NCI-H1436 (cell line): ENCODE results near the gene MAN2A1.
A peak's percentile ranks its signal among the peaks of the same experiment; 100 is the strongest.

Source experiments
- DNase-seq: peaks from one replicate; lab custom pipeline; 2025; lab: John Stamatoyannopoulos, UW

Gene MAN2A1

DNA sequence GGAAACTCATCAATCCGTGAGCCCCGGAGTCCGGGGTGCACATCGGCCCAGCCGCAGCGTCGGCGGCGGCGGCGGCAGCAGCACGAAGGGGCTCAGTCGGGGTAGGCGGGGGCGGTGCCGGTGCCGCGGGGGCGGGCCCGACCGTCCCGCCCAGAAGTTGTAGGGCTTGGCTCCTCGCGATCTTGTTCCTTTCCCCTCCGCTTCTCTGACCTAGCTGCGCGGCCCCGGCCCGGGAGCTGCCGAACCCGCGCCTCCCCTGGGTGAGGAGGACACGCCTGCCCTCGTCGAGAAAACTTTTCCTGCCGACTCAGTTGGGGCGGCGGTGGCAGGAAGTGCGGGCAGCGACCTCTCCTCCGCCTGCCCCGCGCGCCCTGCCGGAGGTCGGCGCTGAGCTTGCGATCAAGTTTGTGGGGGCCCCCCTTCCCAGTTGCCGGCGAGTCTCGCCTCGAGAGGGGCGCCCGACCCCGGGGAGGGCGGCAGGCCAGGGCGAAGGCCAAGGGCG, at the start of gene MAN2A1:
Gene MAN2A1 (plus strand): TSS at position 188 of the 502 bp plus-strand sequence. CDS start 491 bp downstream, outside the sequence.
- DNase-seq: peak; percentile 22

DNA sequence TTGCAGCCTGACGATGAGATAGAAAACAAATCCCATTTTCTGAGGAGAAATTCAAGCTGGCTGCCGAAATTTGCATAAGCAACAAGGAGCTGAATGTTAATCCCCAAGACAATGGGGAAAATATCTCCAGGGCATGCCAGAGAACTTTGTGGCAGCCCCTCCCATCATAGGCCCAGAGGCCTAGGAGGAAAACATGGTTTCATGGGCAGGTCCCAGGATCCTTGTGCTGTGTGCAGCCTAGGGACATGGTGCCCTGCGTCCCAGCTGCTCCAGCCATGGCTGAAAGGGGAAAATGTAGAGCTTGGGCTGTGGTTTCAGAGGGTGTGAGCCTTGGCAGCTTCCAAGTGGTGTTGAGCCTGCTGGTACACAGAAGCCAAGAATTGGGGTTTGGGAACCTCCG, 48.8 kb upstream of the MAN2A1 start:
- DNase-seq: no peak

DNA sequence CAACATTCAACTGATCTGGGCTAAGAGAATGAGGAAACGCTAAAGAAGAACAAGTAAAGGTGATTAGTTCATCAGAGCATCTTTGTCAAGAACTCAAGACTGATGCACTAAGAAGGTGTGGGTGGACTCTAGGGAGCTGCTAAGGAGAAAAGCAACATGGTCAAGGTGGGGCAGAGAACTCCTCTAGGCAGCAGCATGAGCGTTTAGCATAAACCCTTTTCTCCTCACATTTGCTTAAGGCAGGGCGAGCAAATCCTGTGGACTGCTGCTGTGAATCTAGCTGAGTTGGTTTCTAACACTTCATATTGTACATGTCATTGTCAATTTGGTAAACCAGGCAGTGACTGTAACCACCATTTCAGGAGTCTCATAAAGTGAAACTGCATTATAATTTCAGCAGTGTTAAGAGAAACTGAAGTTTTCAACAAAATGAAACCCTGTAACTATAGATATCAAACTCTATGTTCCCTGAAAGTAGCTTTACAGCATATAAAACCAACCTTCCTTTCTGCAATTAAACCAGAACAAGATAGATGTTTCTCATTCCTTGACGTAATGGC, 45.9 kb upstream of the MAN2A1 start:
- no peak for DNase-seq

DNA sequence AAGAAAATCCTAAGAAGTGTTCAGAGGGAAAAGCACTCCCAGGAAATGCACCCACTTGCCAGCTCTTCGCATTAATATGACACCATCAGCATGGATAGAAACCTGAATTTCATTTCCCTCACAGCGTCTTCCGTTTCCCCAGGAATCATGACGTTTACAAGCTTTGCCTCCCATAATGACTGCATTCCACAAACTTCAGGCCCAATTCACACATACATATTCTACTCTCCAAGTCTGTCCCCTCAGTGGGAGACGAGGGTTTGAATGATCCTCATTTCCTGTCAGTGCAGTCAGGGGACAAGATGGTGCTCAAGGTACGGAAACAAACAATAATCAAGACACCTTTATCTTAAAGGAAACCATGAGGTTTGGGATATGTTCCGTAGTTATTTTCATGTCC, 44.9 kb upstream of the MAN2A1 start:
- DNase-seq: no peak

DNA sequence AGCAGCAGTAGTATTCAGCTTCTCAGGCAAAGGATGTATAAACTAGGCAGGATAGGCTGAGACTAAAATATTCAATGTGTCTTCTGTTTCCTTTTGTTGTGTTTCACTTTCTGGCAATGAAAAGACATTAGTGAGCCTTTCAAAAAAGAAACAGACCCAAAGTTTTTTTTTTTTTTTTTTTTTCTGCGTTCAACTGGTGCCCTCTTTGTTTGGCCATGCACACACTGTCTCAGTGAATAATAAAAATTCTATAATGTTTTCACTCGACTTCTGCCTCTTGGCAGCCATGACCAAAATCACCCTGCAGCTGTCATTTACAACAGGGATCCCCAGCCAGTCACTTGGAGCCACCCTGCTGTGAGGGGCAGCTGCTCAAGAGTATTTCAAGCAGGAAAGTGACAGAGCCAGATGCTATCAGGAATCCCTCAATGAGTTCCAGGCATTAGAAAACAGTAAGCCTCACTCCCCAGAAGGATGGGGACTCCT, 44.0 kb upstream of the MAN2A1 start:
- no peak for DNase-seq

DNA sequence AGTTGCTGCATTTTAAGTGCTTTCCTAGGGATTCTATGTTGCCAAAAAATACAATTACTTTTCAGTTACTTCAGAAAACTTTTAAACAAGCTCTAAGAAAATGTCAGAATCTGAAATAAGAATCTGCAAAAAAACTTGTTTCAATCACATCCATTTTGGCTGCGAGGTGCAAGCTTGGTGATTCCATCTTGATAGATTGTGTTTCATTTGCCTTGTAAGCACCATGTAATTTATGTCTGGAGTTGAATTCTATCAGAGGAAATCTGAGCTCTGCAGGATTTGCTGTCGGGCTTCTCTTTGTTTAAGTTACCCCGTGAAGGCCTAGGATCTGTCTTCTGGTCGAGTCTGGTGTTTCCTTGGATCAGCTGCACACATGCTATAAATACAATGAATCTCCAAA, 40.4 kb upstream of the MAN2A1 start:
- DNase-seq: no peak

DNA sequence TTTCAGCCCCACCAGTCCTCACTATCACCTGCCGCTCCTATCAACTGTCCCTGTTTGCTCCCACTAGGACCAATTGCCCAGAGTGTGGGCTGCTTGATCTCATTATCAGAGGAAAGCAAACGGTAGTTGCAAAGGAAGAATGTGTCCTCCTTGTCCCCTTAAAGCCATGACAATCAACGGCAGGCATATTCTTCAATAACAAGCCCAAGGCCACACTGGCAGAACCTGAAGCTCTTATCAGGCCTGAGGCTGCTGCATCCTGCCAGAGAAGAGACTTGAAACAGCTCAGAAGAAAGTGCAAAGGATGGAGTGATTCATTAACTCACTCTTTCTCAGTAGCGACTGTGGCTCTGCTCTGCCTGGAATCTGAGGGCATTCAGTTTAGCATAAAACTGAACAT, 39.2 kb upstream of the MAN2A1 start:
- no peak for DNase-seq

DNA sequence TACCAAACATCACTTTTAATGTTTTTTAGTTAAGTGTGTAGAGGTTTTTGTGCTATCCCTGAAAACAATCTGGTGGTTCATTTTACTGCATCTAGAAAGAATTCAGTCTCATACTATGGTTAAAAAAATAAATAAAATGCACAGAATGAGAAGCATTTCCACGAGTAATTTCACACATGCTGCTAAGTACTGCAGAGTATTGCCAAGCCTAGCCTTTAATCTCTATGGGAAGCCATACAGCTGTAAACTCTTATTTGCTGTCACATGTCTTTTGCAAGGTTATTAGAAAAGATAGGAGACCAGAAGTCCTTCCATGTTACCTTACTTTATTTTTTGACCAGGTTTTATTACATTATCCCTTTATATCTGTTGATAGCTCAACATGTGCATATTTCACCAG, 37.6 kb upstream of the MAN2A1 start:
- DNase-seq: no peak

DNA sequence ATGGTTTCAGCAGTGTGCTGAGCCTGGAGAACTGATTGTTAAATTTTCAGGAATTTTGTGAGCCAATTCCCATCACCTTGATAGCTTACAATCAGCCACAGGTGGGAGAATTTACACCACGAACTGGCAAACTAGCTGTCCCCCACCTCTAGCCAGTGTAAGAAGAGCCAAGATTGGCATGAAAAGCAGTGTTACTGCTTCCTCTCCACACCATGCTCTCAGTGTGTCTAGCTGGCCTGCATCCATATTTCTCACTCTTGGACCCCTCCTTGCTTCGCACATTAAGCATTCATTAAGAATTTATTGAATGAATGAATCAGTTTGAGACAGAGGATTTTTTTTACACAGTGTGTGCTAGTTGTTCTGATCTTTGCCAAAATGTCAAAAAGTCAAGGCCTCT, 36.7 kb upstream of the MAN2A1 start:
- no peak for DNase-seq

DNA sequence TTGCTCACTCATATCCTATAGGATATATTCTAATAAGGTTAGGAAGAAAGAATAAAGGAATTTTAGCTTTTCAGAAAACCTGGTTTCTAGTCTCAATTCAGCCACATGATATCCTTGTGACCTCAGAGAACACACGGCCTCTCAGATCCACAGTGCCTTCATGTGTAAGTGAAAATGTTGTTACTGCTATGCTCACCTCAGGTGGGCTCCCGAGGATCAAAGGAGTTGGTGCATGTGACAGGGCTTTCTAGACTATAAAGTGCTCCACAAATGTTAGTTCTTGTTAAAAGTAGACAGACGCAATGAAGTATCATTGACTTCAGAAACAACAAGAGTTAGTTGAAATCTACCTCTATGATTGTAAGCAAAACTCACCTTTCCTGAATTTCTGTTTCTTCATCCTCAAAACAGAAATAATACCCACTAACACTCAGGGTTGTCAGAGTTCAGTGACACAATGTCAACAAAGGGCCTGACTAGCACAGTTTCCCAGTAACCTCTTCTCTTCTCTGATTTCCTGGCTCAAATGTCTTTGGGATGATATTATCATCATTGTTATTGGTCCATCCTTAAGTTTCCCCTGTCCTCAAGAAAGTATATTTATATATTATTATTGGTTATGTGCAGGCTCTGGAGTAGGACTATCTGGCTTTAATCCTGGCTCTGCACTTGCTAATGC, 36.0 kb upstream of the MAN2A1 start:
- no peak for DNase-seq

DNA sequence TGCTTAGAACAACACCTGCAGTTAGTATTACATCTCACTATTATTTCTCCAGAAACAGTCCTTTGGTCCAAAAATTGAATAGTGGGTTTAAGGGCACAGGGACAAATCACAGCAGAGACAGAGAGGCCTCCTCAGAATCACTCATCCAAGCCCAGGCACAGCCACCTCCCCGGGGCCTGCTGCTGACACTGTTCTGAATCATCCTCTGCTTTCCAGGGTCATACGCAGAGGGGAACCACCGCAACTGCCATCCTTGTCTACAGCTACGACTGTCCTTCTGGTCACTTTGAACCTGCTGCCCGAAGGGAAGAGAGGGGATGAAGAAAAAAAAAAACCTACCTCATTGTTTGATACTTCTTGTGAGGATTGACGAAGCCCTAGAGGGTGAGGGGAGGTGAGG, 35.3 kb upstream of the MAN2A1 start:
- no peak for DNase-seq

DNA sequence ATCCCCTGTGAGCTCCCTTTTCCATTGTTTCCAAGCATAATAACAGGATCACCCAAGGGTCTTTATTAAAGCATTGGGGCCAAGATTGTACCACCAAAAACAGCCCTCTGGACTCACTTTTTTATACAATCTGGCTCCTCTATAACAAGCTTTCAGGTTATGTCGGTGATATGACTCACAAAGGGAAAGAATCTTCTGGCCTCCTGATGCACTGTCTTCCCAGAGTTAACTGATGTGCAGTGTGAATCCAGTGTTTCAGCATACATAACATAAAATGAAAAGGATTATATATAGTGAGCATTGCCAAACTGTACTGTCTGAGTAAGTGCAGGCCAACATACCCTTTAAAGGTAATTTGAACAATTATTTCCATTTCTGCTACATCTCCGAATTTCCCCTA, 33.9 kb upstream of the MAN2A1 start:
- no peak for DNase-seq

DNA sequence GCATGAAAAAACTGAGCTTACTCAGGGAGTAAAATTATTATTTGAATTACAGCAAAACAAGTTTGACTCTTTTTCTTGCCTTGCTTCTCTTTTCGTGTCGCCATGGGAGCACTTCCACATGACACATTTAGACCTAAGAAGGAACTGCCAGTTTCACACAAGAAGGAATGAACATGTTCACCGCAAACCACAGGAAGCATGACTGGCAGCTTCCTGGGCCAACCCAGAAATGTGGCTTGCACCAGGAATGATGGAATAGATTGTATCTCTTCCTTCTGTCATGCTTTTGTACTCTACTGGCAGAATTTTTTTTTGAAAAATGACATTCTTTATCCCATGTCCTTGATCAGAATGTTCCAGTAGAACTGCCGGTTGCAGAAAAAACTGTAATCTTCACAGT, 32.9 kb upstream of the MAN2A1 start:
- no peak for DNase-seq

DNA sequence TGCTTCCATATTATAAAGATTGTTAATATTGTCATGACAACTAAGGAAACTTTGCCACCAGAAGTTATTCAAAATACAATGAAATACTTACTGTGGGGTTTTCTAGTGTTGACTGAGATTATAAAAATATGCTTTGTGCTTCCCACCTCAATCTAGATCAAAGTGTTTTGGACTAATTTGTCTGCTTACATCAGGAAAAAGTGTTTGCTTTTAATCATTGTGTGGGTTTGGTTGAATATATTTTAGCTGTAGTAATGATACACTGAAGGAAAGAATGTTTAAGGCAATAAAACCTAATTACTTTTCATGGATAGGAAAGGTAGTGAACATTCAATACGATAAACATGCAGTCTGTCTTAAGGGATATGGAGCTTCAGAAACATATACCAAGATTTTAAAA, 29.8 kb upstream of the MAN2A1 start:
- DNase-seq: no peak

DNA sequence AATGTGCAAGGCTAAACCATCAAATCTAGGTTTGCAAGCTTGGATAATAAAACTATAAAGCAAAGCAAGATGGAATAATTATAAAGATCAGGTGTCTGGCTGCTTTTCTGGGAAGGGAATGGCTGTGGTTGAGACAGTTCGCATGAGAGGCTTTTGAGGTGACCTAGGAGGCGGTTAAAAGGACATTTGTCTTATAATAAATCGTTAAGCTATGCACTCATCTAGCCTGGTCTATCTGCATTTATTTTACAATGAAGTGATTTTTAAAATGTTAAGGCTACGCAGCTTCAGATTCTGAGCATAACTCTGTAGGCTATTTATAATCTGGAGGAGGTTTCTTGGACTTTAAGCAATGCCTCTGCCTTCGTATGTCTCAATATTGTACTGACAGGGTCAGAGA, 29.4 kb upstream of the MAN2A1 start:
- no peak for DNase-seq

DNA sequence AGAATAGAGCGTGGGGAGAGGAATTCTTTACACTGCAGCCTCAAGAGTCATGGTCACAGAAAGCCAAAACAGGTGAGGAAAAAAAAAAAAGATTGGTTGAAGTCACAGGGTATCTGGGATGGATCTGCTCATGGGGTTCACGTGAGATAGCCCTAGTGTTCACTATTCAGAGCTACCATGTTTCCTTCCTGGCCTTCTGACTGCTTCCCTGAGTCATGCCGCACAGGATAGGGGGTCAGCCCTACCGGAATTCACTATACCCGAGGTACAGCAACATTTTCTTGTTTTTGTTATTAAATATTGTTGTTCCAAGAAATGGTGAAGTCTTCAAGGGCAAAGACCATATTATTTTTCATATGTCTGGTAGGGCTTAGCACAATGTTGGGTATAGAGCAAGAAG, 21.5 kb upstream of the MAN2A1 start:
- DNase-seq: no peak

DNA sequence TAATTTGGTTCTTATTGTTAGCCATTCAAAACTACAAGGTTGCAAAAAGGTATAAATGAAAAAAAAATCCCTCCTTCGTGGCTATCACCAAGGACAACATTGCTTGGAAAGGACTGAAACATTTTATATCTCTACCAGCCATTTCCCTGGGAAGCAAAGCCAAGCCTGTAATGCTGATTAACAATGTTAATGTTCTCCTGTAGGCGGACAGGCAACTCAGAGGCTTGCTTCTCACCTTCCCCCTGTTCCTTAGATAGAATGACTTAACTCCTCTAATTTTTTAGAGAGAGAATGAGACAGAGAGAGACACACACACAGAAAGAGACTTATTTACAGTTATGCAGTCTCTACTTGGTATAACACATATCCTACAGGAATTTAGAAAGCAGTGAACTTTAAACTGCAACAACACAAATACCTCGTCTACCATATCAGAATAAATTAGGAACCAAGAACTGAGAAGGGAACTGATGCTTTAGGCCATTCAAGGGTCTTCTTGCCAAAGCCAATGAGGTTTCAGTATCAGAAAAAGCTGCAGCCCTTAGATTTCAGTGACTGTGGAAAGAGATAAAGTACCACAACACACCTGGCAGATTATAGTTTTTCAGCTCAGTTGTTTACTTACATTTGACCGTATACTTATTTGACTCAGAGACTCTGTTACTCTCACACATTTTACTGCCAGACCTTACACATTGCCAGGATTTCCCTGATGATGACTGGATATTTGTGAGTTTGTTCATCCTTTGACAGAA, 20.9 kb upstream of the MAN2A1 start:
- DNase-seq: no peak

DNA sequence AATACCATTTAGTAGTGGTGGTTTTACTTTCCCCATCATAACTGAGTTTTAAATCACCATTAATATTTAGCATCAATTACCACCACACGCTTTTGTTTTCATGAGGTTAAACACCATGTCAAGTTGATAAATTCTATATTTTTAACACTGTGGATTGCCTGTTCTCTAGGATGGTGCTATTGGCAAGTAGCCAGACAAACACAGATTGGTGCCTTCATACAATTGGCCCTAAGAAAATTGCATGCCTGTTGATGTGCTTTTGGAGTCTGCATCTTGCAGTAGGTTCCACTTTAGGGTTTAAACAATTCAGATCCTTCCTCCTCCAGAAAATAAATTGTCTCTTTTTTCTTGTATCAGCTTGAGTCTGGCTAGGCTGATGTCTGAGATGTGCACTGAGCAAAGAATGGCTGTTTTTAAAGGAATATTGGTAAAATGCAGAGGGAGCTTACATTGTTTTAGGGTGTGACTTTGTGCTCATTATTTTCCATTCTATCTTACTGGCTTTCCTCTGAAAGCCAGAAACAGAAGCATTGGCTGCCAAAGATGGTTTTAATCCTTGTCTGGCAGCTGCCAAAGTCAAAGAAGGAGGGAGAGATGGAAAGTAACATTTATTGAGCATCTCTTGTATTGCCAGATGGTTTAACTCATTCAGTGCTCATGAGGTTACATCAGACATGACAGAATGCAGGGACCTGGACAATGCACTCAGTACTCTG, 19.6 kb upstream of the MAN2A1 start:
- DNase-seq: no peak

DNA sequence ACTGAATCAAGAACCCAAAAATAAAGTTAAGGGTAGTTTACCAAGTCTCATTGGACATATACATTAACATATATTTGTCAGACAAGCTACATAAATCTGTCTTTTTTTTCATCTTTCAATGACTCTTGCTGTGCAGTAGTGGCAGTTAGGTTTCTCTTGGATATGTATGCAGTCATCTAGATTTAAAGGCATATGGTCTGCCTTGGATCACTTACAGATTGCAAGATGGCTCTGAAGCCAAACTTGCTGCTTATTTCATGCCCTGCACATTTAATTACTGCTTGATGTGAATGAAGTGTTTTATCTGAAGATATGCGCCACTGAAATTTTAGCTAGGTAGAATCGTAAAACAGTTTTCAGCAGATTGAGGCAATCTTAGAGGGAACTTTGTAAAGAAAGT, 18.6 kb upstream of the MAN2A1 start:
- DNase-seq: no peak

DNA sequence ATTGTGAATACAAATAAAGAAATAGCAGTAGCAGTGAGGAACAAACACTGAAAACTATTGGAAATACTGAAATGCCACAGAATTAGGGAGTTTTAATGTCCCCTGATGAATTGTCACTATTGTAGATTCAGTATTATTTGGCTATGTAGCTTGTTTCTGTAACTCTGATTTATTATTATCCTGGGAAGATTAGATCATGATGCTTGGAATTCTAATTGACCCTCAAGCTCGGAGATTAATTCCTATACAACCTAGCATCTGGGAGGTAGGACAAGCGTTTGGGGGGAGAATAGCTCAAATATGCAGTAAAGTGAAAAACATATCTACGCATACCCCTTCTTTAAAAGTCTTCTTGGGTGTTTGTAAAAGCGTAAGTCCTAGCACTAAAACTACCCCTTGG, 15.1 kb upstream of the MAN2A1 start:
- no peak for DNase-seq

DNA sequence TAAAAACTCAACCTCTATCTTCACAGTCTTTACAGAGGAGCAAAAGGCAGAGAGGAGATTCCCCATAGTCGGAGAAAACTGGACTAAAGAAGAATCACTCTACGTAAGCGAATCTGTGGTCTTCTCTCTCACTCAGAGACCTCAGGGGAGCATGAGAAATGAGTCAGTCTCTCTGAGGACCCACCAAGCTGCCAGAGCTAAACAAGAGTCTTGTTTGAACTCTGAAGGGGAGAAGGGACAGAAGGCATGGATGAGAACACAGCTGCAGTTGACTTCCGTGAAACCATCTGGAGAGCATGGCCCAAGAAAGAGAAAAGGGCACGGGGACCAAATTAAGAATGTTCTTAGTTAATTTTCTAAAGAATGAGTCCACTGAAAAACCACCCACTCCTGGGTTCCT, 12.8 kb upstream of the MAN2A1 start:
- no peak for DNase-seq

DNA sequence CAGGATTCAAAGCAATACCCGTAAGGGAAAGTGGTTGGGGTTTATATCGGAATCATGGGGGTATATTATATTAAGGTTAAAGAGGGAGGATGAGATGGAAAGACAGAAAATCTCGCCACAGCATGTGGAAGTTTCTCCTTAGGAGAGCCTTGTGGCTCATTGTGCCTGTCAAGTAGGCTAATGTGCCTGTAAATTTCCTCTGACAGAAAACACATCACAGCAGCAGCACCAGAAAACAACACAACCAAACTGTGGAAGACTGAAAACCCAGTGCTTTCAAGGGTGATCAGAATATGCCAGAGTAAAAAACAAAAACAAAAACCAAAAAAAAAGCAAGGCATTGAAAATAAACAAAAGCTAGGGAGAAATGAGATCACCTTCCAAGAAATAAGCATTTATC, 11.3 kb upstream of the MAN2A1 start:
- DNase-seq: no peak

DNA sequence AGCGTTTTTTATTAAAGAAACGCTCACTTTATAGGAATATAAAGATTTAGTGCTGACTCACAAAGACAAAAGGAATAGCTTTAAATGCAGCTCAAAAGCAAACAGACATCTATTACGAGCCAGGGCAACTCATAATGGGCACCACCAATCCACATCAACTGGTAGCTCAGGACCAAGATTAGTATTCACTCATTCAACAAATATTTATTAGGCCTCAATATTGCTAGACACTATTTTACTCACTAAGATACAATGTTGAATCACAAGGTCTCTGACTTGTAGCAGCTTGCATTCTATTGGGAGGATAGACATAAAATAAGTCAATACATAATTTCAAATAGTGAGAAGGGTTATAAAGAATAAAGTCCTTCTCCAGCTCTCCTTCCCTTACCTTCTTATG, 8.0 kb upstream of the MAN2A1 start:
- no peak for DNase-seq
